ENCODE results near the gene SAP30. TPM values are rescaled to one million over a fixed set of nuclear protein-coding genes. Genes with fewer than 3 reads are reported as not detected.

Gene SAP30
- total RNA-seq, 1 experiment from 2014 or later: 9.8 TPM

- ChIA-PET POLR2A (no interaction called here), CTCF (no interaction called here)
- H3K4me1 ChIP-seq: no peaks in the 10 kb centered on the region
- H3K36me3 ChIP-seq (ENCODE audit: control insufficient read depth, insufficient read depth, low read length): no peaks in the 10 kb centered on the region
- no peaks in the 10 kb centered on the region for H3K36me3 Mint-ChIP-seq (ENCODE audit: insufficient read depth, unreplicated experiment)
- no peak overlapping the region for H3K4me3 ChIP-seq (ENCODE audit: low read depth, low read length)
- no TSS peak for BruUV-seq (replicated peaks)
- no peaks in the 10 kb centered on the region for H3K27me3 Mint-ChIP-seq (ENCODE audit: insufficient read depth, unreplicated experiment)
- no peaks in the 10 kb centered on the region for H3K9me3 ChIP-seq
- H3K9me3 Mint-ChIP-seq (ENCODE audit: unreplicated experiment): no peaks in the 10 kb centered on the region
- H3K4me1 Mint-ChIP-seq (ENCODE audit: low read depth, unreplicated experiment): no peaks in the 10 kb centered on the region
- no peaks in the 10 kb centered on the region for H3K27me3 ChIP-seq (replicated peaks; ENCODE audit: control insufficient read depth, insufficient read depth, low read length)
- no peak for DNase-seq
- no peak overlapping the region for H3K4me3 Mint-ChIP-seq (ENCODE audit: unreplicated experiment)
- H3K27ac Mint-ChIP-seq (ENCODE audit: unreplicated experiment): no peak overlapping the region
- intact Hi-C loops (cut with micrococcal nuclease; ENCODE audit: unreplicated experiment): no loop called here
- no peak for TF ChIP-seq CTCF (IDR thresholded peaks at IDR 0.05; ENCODE audit: insufficient read depth in 1 of 2, low read depth in 1 of 2, low read length in 1 of 2, severe bottlenecking in 1 of 2, unreplicated experiment in 1 of 2)
Observed at GRCh38 chr4:173382349-173382748, 11.6 kb downstream of the SAP30 start.

- Histone ChIP-seq H3K9me3 (no peaks in the 10 kb centered on the region), H3K27me3 (replicated peaks; ENCODE audit: control insufficient read depth, insufficient read depth, low read length) (no peaks in the 10 kb centered on the region), H3K4me1 (no peaks in the 10 kb centered on the region), H3K4me3 (ENCODE audit: low read depth, low read length) (no peak overlapping the region), H3K36me3 (ENCODE audit: control insufficient read depth, insufficient read depth, low read length) (no peaks in the 10 kb centered on the region)
- H3K9me3 Mint-ChIP-seq (ENCODE audit: unreplicated experiment): no peaks in the 10 kb centered on the region
- POLR2A ChIA-PET: no interaction called here
- H3K4me1 Mint-ChIP-seq (ENCODE audit: low read depth, unreplicated experiment): no peaks in the 10 kb centered on the region
- H3K4me3 Mint-ChIP-seq (ENCODE audit: unreplicated experiment): no peak overlapping the region
- no peaks in the 10 kb centered on the region for H3K36me3 Mint-ChIP-seq (ENCODE audit: insufficient read depth, unreplicated experiment)
- TF ChIP-seq CTCF (IDR thresholded peaks at IDR 0.05; ENCODE audit: insufficient read depth in 1 of 2, low read depth in 1 of 2, low read length in 1 of 2, severe bottlenecking in 1 of 2, unreplicated experiment in 1 of 2): no peak
- no peak overlapping the region for H3K27ac Mint-ChIP-seq (ENCODE audit: unreplicated experiment)
- no peaks in the 10 kb centered on the region for H3K27me3 Mint-ChIP-seq (ENCODE audit: insufficient read depth, unreplicated experiment)
- BruUV-seq (replicated peaks): no TSS peak
- intact Hi-C loops (cut with micrococcal nuclease; ENCODE audit: unreplicated experiment): no loop called here
- CTCF ChIA-PET: no interaction called here
- DNase-seq: no peak
Observed at GRCh38 chr4:173386751-173387150, 16.0 kb downstream of the SAP30 start.

GRCh38 chr4:173391701-173392100 lies 20.9 kb downstream of the SAP30 start:
- Mint-ChIP-seq H3K4me1 (ENCODE audit: low read depth, unreplicated experiment) (no peaks in the 10 kb centered on the region), H3K36me3 (ENCODE audit: insufficient read depth, unreplicated experiment) (no peaks in the 10 kb centered on the region), H3K27me3 (ENCODE audit: insufficient read depth, unreplicated experiment) (no peaks in the 10 kb centered on the region), H3K9me3 (ENCODE audit: unreplicated experiment) (peaks cover 9% of the 10 kb centered on the region), H3K27ac (ENCODE audit: unreplicated experiment) (no peak overlapping the region), H3K4me3 (ENCODE audit: unreplicated experiment) (no peak overlapping the region)
- ChIA-PET POLR2A (no interaction called here), CTCF (no interaction called here)
- intact Hi-C loops (cut with micrococcal nuclease; ENCODE audit: unreplicated experiment): no loop called here
- Histone ChIP-seq H3K36me3 (ENCODE audit: control insufficient read depth, insufficient read depth, low read length) (no peaks in the 10 kb centered on the region), H3K4me3 (ENCODE audit: low read depth, low read length) (no peak overlapping the region), H3K4me1 (no peaks in the 10 kb centered on the region), H3K9me3 (no peaks in the 10 kb centered on the region), H3K27me3 (replicated peaks; ENCODE audit: control insufficient read depth, insufficient read depth, low read length) (no peaks in the 10 kb centered on the region)
- DNase-seq: no peak
- BruUV-seq (replicated peaks): no TSS peak
- no peak for TF ChIP-seq CTCF (IDR thresholded peaks at IDR 0.05; ENCODE audit: insufficient read depth in 1 of 2, low read depth in 1 of 2, low read length in 1 of 2, severe bottlenecking in 1 of 2, unreplicated experiment in 1 of 2)
